K562 (cell line): Measurements from ENCODE around the gene PDE6B. TPM values are rescaled to one million over a fixed set of nuclear protein-coding genes. Genes with fewer than 3 reads are reported as not detected.
A peak's percentile ranks its signal among the peaks of the same experiment; 100 is the strongest.

Experiments used
- FOXJ3 ChIP-seq: sonication (generic); formaldehyde crosslinking; IDR thresholded peaks from 2 replicates; pipeline ENCODE4 v1.4.0; 2020; ENCODE audit warnings: mild to moderate bottlenecking, missing genetic modification reagents
- MAFF ChIP-seq: IDR thresholded peaks from 2 replicates; pipeline ENCODE4 v1.6.1; 2012; ENCODE audit warnings: low read length, improper control_type of control experiment
- NKRF ChIP-seq: fragments of 450-650 bp; IDR thresholded peaks from 2 replicates; pipeline ENCODE4 v1.6.1; 2016; ENCODE audit warnings: borderline replicate concordance
- RBM39 ChIP-seq: fragments of 200-400 bp; formaldehyde crosslinking; optimal IDR thresholded peaks from 2 replicates; pipeline ENCODE3; 2018; ENCODE audit warnings: low read depth, low read length
- RERE ChIP-seq: sonication (generic); formaldehyde crosslinking; IDR thresholded peaks from 2 replicates; pipeline ENCODE4 v1.8.0; 2023; ENCODE audit warnings: missing genetic modification reagents, mild to moderate bottlenecking, borderline replicate concordance
- SETDB1 ChIP-seq: IDR thresholded peaks from one replicate; pipeline ENCODE4 v1.6.1; 2012; ENCODE audit warnings: low read length, control low read depth, inconsistent platforms
- STAG1 ChIP-seq: sonication (generic); formaldehyde crosslinking; IDR thresholded peaks from 2 replicates; pipeline ENCODE4 v1.5.0; 2020; ENCODE audit warnings: missing genetic modification reagents, borderline replicate concordance
- ZNF449 ChIP-seq: fragments of 250-450 bp; sonication (Bioruptor Pico); IDR thresholded peaks from 2 replicates; pipeline ENCODE4 v1.8.0; 2022; ENCODE audit warnings: moderate library complexity, mild to moderate bottlenecking, inconsistent platforms
- ZNF584 ChIP-seq: fragments of 200-800 bp; sonication (Bioruptor generic); IDR thresholded peaks from 2 replicates; pipeline ENCODE4 v1.6.1; 2016; ENCODE audit warnings: low read depth, mild to moderate bottlenecking, missing genetic modification characterization, missing compliant biosample characterization
- ZNF609 ChIP-seq: sonication (generic); formaldehyde crosslinking; IDR thresholded peaks from 2 replicates; pipeline ENCODE4 v1.8.1; 2023; ENCODE audit warnings: missing genetic modification reagents, mild to moderate bottlenecking, borderline replicate concordance
- polyA plus RNA-seq, 8 experiments: library from polyadenylated mRNA; depleted of rRNA in 4 of 8; stranded (reverse) in 5 of 8; unstranded in 3 of 8; fragments of >200 nt; fragmentation: Nextera tagmentation in 2 of 8; fragmentation: Illumina TruSeq in 1 of 8; extraction: Ambion mirVana in 2 of 8; extraction: Trizol in 1 of 8; gene quantifications; 2 replicates each; pipeline versions ENCODE4 v1.2.1 to v1.2.3, GENCODE V29; 2011 to 2014; ENCODE audit warnings: inconsistent platforms in 1 of 8, missing spikeins in 1 of 8
- total RNA-seq, 7 experiments: library from RNA; depleted of rRNA in 6 of 7; stranded (reverse); fragments of >200 nt in 6 of 7; fragmentation: Illumina TruSeq in 2 of 7; extraction: Trizol in 2 of 7; gene quantifications; 2 replicates each; pipeline versions ENCODE4 v1.2.1 to v1.2.3, GENCODE V29; 2011 to 2021; ENCODE audit warnings: low replicate concordance in 1 of 7

PDE6B gene
- total and polyA plus RNA-seq, 9 of the 15 experiments (the other 6 are each of a cell fraction or from before 2014, with no cell fraction given) = 0.04 TPM; not detected in 8

- TF ChIP-seq STAG1 (CRISPR knock-in tag) (no peak), MAFF (no peak), NKRF (no peak), RBM39 (no peak), RERE (CRISPR knock-in tag) (no peak), FOXJ3 (no peak), ZNF584 (CRISPR knock-in tag) (no peak), SETDB1 (peak; percentile 83), ZNF609 (CRISPR knock-in tag) (no peak), ZNF449 (CRISPR knock-in tag) (no peak)
These were observed 49.0 kb downstream of the PDE6B start, which contains the start of the genes ATP5ME and MYL5 (continued) for GRCh38 chr4:674172-675035.
